Keratinocyte (primary cell): ENCODE measurements around the gene GALNS.

Experiments
- CTCF ChIP-seq, 3 experiments: IDR thresholded peaks in 1 of 3; conservative IDR thresholded peaks in 1 of 3; optimal IDR thresholded peaks in 1 of 3; 2 replicates in 2 of 3; 3 replicates in 1 of 3; pipeline versions ENCODE3 to v1.5.1; 2011; ENCODE audit warnings: low read length in 3 of 3, mild to moderate bottlenecking in 3 of 3, moderate library complexity in 2 of 3, control low read depth in 1 of 3, inconsistent platforms in 1 of 3; ENCODE audit not compliant: insufficient read depth in 2 of 3; ENCODE audit errors: extremely low read depth in 1 of 3
- EZH2 ChIP-seq: IDR thresholded peaks from one replicate; pipeline ENCODE4 v1.6.1; 2012; ENCODE audit warnings: inconsistent platforms, mild to moderate bottlenecking, low read length, moderate library complexity

- TF ChIP-seq EZH2: no peak
- TF ChIP-seq CTCF (optimal IDR thresholded peaks at IDR 0.05 in 1 of 3, IDR thresholded peaks at IDR 0.05 in 1 of 3, conservative IDR thresholded peaks at IDR 0.05 in 1 of 3; ENCODE audit: extremely low read depth in 1 of 3, insufficient read depth in 2 of 3, low read length in 3 of 3): no peak
Observed at GRCh38 chr16:88902744-88903143, 46.0 kb upstream of the GALNS start.
